Hematopoietic multipotent progenitor cell treated with erythropoietin and hydrocortisone succinate and interleukin-3 and kit ligand, for 15 days (in vitro differentiated cells): ENCODE results near the gene TNFSF8.

ENCODE experiments used
- DNase-seq: peaks from one replicate; pipeline ENCODE4 v3.0.0-alpha.2; 2015; ENCODE audit warnings: low spot score

The TNFSF8 gene, protein sequence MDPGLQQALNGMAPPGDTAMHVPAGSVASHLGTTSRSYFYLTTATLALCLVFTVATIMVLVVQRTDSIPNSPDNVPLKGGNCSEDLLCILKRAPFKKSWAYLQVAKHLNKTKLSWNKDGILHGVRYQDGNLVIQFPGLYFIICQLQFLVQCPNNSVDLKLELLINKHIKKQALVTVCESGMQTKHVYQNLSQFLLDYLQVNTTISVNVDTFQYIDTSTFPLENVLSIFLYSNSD

DNA sequence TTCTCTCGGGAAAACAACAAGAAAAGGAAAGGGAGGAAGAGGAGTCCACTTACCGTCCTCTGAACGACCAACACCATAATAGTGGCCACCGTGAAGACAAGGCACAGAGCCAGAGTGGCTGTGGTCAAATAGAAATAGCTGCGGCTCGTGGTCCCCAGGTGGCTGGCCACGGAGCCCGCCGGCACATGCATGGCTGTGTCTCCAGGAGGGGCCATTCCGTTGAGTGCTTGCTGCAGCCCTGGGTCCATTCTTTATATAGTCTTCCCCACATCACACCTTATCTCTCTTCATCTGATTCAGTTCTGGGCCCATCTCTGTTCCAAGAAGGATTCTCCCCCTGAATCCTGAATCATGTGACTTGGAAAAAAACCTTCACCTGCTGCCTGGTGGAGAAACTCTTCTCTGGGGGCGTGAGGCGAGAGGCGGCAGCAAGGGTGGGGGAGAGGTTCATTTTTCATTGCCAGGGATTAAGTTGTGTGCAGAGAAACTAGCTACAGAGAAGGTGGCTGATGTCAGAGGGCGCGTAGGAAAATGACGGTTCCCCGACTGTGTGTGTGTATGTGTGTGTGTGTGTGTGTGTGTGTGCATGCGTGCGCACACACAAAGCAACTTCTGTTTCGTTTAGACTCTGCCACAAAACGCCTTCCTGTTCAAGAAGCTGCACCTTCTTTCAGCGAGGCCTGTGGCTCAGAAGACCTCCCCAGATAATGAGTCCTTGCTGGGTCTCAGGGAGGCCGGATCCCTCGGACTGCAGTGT, at the start of gene TNFSF8:
Gene TNFSF8, minus strand, starts transcription at position 536 of the 757 bp plus-strand sequence. Its CDS starts 288 bp downstream, at position 248.
- no peak for DNase-seq

DNA sequence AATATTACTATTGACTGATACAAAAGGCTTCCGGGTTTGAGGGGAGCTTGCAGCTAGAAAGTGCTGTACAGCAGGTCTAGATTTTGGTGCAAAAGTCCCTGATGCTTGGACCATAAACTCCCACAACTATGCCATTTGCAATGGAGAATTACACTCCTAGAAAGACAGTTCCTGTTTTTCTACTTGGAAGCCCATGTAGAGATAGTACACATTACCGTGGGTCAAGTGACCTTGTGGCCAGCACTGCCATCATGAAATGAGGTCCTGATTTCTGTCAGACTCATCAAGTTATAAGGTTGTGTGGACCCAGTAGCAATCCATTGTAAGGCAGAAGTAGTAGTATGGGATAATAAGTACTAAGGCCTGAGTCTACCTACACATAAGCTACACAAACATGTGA, 42.8 kb upstream of the TNFSF8 start:
- no peak for DNase-seq

DNA sequence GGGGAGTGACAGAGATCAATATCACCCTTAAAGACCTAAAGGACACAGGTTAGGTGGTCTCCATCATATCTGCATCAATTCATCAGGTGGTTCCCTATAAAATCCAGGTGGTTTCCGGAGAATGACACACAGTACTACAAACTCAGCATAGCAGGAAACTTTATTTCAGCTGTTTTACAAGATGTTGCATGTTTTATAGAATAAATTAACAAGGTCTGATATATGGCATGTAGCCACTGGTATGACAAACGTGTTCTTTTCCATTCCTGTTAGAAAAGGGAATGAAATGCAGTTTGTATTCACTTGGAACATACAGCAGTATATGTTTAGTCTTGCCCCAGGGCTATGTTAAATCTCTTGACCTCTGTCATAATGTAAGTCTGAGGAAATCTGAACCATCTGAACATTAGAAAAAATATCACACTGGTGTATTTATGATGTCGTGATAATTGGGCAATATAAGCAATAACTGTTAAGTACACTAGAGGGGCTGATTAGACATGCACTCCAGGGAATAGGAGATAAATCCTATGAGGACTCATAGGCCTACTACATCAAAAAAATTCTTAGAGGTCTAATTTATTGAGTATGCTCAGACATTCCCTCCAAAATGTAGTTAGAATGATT, 42.2 kb upstream of the TNFSF8 start:
- DNase-seq: no peak

DNA sequence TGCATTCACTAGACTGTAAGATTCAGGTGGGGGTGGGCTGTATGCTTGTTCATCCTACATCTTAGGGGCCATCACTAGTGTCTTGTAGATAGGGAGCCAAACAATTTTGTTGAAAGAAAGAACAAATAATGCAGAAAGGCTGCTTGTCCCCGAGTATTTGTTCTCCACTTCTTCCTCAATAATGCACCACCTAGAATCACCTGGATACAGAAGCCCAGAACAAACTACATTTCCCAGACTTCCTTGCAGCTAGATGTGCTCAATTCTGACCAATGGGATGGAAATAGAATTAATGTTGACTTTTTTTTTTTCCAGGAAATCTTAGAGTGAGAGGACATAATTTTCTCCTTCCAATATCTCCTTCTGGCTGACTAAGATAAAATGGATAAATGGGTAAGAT, 38.9 kb upstream of the TNFSF8 start:
- no peak for DNase-seq

DNA sequence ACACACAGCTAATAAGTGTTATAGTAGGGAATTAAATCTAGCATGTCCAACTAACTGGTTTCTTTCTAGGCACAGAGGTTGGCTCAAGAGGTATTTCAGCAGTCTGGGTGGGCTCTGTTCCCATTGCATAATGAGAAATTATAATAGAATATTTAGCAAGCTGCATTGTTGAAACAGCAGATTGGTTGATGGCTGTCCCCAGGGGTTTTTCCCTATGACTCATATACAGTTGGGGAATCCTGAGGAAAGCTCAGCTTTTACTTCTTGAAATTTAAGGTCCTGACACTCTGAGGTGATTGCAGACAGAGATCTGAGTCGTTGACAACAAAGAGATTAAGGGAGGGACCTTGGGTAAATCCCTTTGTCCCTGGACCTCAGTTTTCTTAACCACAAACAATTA, 38.3 kb upstream of the TNFSF8 start:
- DNase-seq: no peak

DNA sequence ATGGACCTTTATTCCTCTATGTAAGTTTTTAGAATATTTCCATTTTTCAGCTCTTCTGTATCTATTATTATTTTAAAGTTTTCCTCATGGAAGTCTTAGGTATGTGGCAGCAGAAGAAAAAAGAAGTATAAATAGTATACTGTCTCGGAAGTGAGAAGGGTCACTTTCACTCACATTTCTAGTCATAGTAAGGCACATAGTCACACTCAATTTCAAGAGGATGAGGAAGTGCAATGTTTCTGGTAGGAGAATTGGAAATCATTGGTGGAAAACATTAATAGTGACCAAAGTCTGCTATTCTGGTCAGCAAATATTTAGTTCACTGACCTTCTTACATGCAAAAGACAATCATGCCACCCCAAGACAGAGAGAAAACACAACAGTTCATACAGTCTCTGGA, 35.2 kb upstream of the TNFSF8 start:
- no peak for DNase-seq

DNA sequence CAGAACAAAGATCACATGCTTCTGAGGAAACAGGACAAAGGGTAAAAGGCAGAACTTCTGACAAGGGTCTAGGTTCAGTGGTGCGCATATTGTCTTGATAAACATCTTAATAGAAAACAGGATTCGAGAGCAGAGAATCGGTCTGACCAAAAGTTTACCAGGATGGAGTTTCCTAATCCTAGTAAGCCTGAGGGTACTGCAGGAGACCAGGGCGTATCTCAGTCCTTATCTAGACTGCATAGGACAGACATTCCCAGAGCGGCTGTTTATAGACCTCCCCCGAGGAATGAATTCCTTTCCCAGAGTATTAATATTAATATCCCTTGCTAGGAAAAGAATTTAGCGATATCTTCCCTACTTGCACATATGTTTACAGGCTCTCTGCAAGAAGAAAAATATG, 32.4 kb upstream of the TNFSF8 start:
- no peak for DNase-seq

GRCh38 chr9:114960276-114960675, 29.9 kb upstream of the TNFSF8 start:
- DNase-seq: no peak

- DNase-seq: no peak
These were observed 28.4 kb upstream of the TNFSF8 start for GRCh38 chr9:114958844-114959235.

DNA sequence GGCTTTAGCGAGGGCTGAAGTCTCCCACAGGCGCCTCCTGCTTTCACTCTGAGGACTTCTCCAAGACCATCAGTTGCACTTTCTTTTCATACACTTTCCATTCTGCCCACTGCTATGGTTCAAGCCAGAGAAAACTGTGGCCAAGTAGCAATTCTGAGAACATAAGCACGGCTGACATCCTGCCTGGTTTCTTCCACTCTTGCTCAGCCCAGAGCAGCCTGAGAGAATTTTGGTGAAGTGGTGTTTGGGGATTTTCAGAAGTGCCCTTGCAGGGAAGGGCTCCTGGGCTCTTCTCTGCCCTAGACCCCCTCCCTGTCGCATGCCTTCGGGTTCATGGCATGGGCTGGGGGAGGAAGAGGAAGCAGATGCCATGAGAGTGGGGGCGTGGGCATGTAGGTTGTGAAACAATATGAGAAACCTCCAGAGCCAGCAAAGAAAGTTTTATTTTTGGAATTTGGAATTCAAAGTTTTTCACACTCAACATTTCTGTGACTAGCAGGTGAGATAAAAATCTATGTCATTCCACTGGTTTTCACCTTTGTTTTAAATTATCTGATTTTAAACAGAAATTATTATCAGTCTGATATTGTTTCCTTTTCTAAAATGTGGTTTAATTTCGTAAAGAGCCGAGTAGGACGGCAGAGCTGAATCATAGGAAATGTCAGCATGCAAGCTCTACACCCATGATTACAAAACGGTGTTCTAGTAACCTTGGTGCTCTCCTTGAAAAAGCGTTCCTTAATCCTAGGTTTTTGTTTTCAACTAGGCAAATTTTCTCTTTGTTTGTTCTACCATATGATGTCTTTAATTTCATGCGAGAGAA, 27.8 kb upstream of the TNFSF8 start:
- no peak for DNase-seq

DNA sequence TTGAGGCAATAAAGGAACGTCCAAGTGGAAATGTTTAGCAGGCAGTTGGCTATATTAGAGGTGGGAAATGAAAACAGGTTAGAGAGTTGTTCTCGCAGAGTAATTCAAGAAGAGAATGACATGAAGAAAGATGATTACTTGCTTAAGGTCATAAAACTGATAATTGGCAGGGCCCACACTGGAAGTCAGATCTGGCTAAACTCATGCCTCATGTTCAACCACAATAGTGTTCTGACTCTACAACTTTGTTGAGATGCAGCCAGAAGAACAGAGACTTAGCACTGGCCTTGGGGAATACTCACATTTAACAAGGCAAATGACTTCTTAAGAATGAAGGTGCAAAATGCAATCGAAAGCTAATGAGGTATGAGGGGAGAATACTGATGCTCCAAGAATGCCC, 27.2 kb upstream of the TNFSF8 start:
- no peak for DNase-seq

DNA sequence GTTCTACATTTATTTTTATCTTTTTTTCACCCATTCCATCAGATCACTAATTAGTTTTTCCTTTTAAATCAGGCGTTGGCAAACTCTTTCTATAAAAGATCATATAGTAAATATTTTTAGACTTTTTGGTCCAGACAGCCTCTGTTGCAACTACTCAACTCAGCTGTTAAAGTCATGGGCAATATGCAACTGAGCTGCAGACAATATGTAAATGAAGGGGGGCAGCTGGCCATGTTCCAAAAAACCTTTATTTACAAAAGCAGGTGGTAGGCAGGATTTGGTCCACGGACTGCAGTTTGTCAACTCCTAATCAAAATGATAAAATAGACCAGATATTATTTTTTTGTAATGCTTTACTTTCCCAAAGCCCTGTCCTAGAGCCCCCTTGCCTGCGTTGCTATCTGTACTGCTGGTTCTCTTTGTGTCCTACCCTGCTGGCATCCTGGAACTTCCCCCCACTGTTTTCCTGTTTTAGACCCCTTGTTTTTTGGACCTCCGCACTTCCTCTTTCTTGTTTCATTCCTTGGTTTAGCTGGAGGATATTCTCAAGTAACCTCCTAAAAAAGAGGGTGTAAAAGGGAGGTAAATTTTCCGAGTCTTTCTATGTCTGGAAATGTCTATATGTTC, 24.7 kb upstream of the TNFSF8 start:
- DNase-seq: no peak

DNA sequence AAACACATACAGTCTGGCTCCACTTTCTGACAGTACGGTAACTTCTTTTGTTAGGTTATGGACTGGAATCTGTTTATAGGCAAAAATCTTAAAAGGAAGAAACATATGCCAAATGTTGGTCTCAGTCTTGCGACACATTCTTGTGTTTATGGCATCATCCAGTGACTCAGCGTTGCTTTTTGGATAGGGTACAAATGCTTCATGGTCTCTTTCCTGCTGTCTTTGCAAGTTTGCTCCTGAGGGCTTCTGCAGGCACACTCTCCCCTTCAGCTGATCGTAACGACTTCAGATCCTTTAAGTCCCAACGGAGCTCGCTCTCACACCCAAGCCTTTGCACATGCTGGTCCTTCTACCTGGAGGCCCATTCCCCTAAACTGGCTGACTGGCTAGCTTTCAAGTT, 23.6 kb upstream of the TNFSF8 start:
- no peak for DNase-seq

- no peak for DNase-seq
These were observed 22.7 kb upstream of the TNFSF8 start for GRCh38 chr9:114953046-114953445.

- no peak for DNase-seq
These were observed 20.4 kb upstream of the TNFSF8 start for GRCh38 chr9:114950761-114951160.

- DNase-seq: no peak
These were observed 16.7 kb upstream of the TNFSF8 start for GRCh38 chr9:114947058-114947457.

- no peak for DNase-seq
These were observed 15.4 kb upstream of the TNFSF8 start for GRCh38 chr9:114945616-114946412.

- DNase-seq: no peak
These were observed 11.0 kb upstream of the TNFSF8 start for GRCh38 chr9:114941376-114941775.

DNA sequence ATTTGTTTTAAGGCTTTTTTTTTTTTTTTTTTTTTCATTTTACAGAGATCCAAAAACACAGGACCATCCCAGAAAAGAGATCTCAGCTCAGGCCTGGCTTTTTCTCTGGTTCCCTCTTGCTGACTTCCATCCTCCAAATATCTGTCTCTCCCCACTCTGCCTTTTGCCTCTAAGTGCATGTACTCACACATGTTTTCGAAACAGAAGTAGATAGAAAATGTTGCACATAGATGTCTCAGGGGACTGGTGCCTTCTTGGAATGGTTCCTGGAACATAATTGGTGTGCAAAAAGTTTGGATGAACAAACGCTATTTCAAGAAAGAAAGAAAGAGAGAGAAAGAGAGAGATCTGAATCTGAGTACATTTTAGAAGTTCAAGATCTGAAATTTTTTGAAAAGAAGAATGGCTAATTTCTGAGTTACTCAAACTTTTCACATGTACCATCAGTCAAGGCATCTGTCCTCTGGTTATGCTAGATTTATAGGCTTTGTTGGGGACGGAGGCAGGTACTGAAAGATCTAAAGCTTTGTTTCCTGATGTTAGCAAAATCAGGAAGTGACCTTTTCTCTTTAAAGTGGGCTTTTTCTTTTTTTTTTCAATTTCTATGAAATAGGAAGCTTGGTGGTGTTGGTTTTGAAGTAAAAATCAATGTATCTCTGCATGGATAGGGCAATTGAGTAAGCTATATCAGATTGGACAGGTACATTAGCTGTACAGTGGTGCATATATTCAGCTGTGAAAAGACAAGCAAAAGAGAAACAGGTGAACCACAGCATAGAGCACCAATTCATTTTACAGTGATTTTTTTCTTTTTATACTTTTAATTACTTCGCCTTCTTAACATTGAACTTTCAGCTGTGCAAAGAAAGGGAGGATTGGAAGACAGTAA, 8.5 kb upstream of the TNFSF8 start:
- no peak for DNase-seq

- no peak for DNase-seq
These were observed 7.1 kb upstream of the TNFSF8 start for GRCh38 chr9:114937516-114937915.
